ENCODE results near the gene ALOX15. TPM values are rescaled to one million over a fixed set of nuclear protein-coding genes. Genes with fewer than 3 reads are reported as not detected.

ALOX15 gene
- total RNA-seq, 4 donors from 2014 or later: 24.4 to 379 (median 119) TPM; not detected in 1

DNA sequence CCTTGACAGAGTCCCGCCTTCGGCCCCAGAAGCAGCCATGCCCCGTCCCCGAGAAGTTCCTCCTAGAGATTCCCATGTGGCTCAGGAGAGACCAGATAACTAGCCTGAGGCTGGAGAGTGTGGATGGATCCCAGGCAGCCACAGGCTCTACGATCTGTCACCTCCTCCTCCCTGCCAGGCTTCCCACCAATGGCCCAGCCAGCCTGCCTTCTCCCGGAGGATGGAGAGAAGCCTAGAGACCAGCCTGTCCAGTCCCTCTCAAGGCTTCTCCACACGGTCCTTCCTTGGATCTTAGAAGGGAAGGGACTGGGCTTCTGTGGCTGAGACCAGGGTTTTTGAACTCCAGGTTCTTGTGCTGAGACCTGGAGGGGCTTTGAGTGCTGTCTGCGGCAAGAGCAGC lies 58.8 kb downstream of the ALOX15 start:
- no peak for DNase-seq (ENCODE audit: low spot score)

DNA sequence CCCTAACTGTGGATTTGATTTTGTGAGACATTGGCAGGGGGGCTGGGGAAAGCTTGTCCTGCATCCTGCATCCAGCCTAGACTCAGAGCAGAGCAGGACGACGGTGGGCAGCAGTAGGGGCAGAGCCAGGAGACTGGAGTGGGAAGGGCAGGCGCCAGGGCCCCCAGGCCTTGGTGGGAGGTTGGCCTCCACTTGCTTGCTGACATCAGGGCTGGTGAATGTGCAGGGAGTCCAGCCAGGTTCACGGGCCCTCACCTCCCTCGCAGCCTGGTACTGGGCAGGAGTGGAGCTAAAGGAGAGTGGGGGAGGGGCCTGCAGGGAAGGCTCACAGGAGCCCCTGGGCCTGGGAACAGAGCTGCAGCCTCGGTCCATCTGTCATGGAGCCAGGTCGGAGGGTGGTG lies 59.4 kb downstream of the ALOX15 start:
- no peak for DNase-seq (ENCODE audit: low spot score)
- TF ChIP-seq, protein P1, sequence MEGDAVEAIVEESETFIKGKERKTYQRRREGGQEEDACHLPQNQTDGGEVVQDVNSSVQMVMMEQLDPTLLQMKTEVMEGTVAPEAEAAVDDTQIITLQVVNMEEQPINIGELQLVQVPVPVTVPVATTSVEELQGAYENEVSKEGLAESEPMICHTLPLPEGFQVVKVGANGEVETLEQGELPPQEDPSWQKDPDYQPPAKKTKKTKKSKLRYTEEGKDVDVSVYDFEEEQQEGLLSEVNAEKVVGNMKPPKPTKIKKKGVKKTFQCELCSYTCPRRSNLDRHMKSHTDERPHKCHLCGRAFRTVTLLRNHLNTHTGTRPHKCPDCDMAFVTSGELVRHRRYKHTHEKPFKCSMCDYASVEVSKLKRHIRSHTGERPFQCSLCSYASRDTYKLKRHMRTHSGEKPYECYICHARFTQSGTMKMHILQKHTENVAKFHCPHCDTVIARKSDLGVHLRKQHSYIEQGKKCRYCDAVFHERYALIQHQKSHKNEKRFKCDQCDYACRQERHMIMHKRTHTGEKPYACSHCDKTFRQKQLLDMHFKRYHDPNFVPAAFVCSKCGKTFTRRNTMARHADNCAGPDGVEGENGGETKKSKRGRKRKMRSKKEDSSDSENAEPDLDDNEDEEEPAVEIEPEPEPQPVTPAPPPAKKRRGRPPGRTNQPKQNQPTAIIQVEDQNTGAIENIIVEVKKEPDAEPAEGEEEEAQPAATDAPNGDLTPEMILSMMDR (IDR thresholded peaks at IDR 0.05): no peak
- peak; percentile 46 for ATAC-seq (ENCODE audit: low FRiP score)

More for the DNA sequence above, 58.8 kb downstream of the ALOX15 start:
- ATAC-seq (ENCODE audit: low FRiP score): no peak
- TF ChIP-seq, protein P1 (IDR thresholded peaks at IDR 0.05): no peak

Small RNA genes lying within 50 kb of the gene (small RNA-seq; reads per million reads assigned to genes)
- not detected for gene RNU6-955P

Other genes with a start within 250 kb of the ALOX15 start
- 1 to 10 TPM in 1 of 4 donors, under 1 TPM in 1, not detected in 2; 0.47 to 1.0 TPM for gene SPNS3, start 207.7 kb downstream of the ALOX15 start, total RNA-seq
- 10 to 100 TPM in 3 of 4 donors, 1 to 10 TPM in 1; 6.0 to 46.0 (median 22.6) TPM for gene SPNS2, start 142.8 kb downstream of the ALOX15 start, total RNA-seq
- gene MYBBP1A, start 86.3 kb downstream of the ALOX15 start, total RNA-seq: 100 to 1,000 TPM in 1 of 4 donors, 10 to 100 TPM in 3; 33.1 to 142 (median 39.1) TPM
- under 1 TPM in 1 of 4 donors, not detected in 3; 0.37 TPM for gene GGT6, start 81.1 kb downstream of the ALOX15 start, total RNA-seq
- gene SMTNL2, start 57.1 kb downstream of the ALOX15 start, total RNA-seq: 10 to 100 TPM in 2 of 4 donors, 1 to 10 TPM in 2; 2.8 to 14.2 (median 8.4) TPM
- gene PELP1, start 62.5 kb upstream of the ALOX15 start, total RNA-seq: 10 to 100 TPM; 13.1 to 24.4 (median 15.0) TPM
- 100 to 1,000 TPM in 1 of 4 donors, 10 to 100 TPM in 3; 43.4 to 111 (median 78.6) TPM for gene ARRB2, start 69.0 kb upstream of the ALOX15 start, total RNA-seq
- 10 to 100 TPM; 21.6 to 27.5 (median 26.7) TPM for gene MED11, start 89.8 kb upstream of the ALOX15 start, total RNA-seq
- 1 to 10 TPM in 2 of 4 donors, under 1 TPM in 1, not detected in 1; 0.46 to 4.1 (median 1.9) TPM for gene ZMYND15, start 98.2 kb upstream of the ALOX15 start, total RNA-seq
- gene CXCL16, start 98.2 kb upstream of the ALOX15 start, total RNA-seq: 10 to 100 TPM; 16.6 to 92.1 (median 26.5) TPM
- not detected for gene TM4SF5, start 130.2 kb upstream of the ALOX15 start, total RNA-seq
- 10 to 100 TPM in 1 of 4 donors, 1 to 10 TPM in 3; 2.1 to 13.1 (median 8.4) TPM for gene VMO1, start 144.7 kb upstream of the ALOX15 start, total RNA-seq
- gene GLTPD2, start 147.3 kb upstream of the ALOX15 start, total RNA-seq: not detected
- 100 to 1,000 TPM; 109 to 164 (median 150) TPM for gene PSMB6, start 154.5 kb upstream of the ALOX15 start, total RNA-seq
- gene PLD2, start 165.5 kb upstream of the ALOX15 start, total RNA-seq: 10 to 100 TPM; 20.8 to 29.2 (median 24.3) TPM
- 10 to 100 TPM; 24.4 to 57.8 (median 31.9) TPM for gene MINK1, start 191.7 kb upstream of the ALOX15 start, total RNA-seq